PC-3 (cell line): Measurements from ENCODE around the gene SPRTN. TPM values are rescaled to one million over a fixed set of nuclear protein-coding genes. Genes with fewer than 3 reads are reported as not detected.

Experiments
- ATAC-seq: fragments of 200-7000 bp; cut with Tn5 transposase; 2 replicates; pipeline ENCODE4 v1.9.1; 2020; ENCODE audit warnings: mild to moderate bottlenecking, moderate library complexity
- Bru-seq: library from RNA; stranded (reverse); fragments of 400-500 nt; gene quantifications from one replicate; lab custom pipeline; 2021; lab: Mats Ljungman, UMichigan
- BruChase-seq, 2 experiments: library from RNA; stranded (reverse); fragments of 400-500 nt; gene quantifications; one replicate each; lab custom pipeline; 2021; lab: Mats Ljungman, UMichigan
- BruUV-seq: library from RNA; stranded (reverse); fragments of 400-500 nt; replicated peaks from 2 replicates; lab custom pipeline; 2021; lab: Mats Ljungman, UMichigan
- CTCF ChIA-PET: fragments of 300-600 bp; sonication (Branson Sonifier 250); formaldehyde crosslinking; loops from one replicate; lab custom pipeline; 2022; ENCODE audit warnings: antibody characterized with exemption; lab: Charles Lee
- POLR2A ChIA-PET: fragments of 300-600 bp; sonication (Branson Sonifier 250); formaldehyde crosslinking; loops from one replicate; lab custom pipeline; 2022; ENCODE audit warnings: antibody characterized with exemption; ENCODE audit not compliant: unreplicated experiment; lab: Charles Lee
- DNase-seq: peaks from one replicate; pipeline ENCODE4 v3.0.0-alpha.2; 2015
- H2AFZ ChIP-seq: fragments of 300-600 bp; sonication (generic); 2 replicates; pipeline ENCODE4 v1.6.0; 2016; ENCODE audit warnings: antibody characterized with exemption, low read length
- H3F3A ChIP-seq: fragments of 300-600 bp; sonication (generic); one replicate; pipeline ENCODE4 v1.6.0; 2017; ENCODE audit warnings: antibody characterized with exemption, low read length, control low read depth, mild to moderate bottlenecking; ENCODE audit not compliant: unreplicated experiment
- H3K27ac ChIP-seq: fragments of 300-600 bp; sonication (generic); 2 replicates; pipeline ENCODE4 v1.5.1; 2016; ENCODE audit warnings: mild to moderate bottlenecking, low read length
- H3K27me3 ChIP-seq: fragments of 300-600 bp; sonication (generic); 2 replicates; pipeline ENCODE4 v1.6.1; 2016; ENCODE audit warnings: low read length, mixed read lengths
- H3K36me3 ChIP-seq: fragments of 300-600 bp; sonication (generic); 2 replicates; pipeline ENCODE4 v1.6.1; 2016; ENCODE audit warnings: low read depth, mixed run types, low read length, mixed read lengths
- H3K4me1 ChIP-seq: fragments of 300-600 bp; sonication (generic); 2 replicates; pipeline ENCODE4 v1.5.1; 2016; ENCODE audit warnings: low read length; ENCODE audit not compliant: insufficient read depth
- H3K4me2 ChIP-seq: fragments of 300-600 bp; sonication (generic); 2 replicates; pipeline ENCODE4 v1.6.0; 2016; ENCODE audit warnings: low read length
- H3K4me3 ChIP-seq: fragments of 300-600 bp; sonication (generic); 2 replicates; pipeline ENCODE4 v1.5.1; 2016; ENCODE audit warnings: mild to moderate bottlenecking, low read length, mixed read lengths
- H3K79me2 ChIP-seq: fragments of 300-600 bp; sonication (generic); 2 replicates; pipeline ENCODE4 v1.6.1; 2017; ENCODE audit warnings: low read length, mixed read lengths
- H3K9ac ChIP-seq: fragments of 300-600 bp; sonication (generic); 2 replicates; pipeline ENCODE4 v1.6.0; 2016; ENCODE audit warnings: mild to moderate bottlenecking, low read length
- H3K9me2 ChIP-seq: fragments of 300-600 bp; sonication (generic); replicated peaks from 2 replicates; pipeline ENCODE4 v1.6.1; 2016; ENCODE audit warnings: mixed run types, low read length, mixed read lengths
- H3K9me3 ChIP-seq: fragments of 300-600 bp; sonication (generic); 2 replicates; pipeline ENCODE4 v1.6.1; 2016; ENCODE audit warnings: low read length, mixed read lengths
- H4K20me1 ChIP-seq: fragments of 300-600 bp; sonication (generic); 2 replicates; pipeline ENCODE4 v1.6.1; 2016; ENCODE audit warnings: low read length, mixed read lengths
- EZH2 ChIP-seq: fragments of 300-600 bp; sonication (generic); IDR thresholded peaks from one replicate; pipeline ENCODE4 v1.6.1; 2017; ENCODE audit warnings: antibody characterized with exemption, mild to moderate bottlenecking, low read length; ENCODE audit not compliant: unreplicated experiment
- EZH2phosphoT487 ChIP-seq: fragments of 300-600 bp; sonication (generic); IDR thresholded peaks from 2 replicates; pipeline ENCODE4 v1.6.1; 2018; ENCODE audit warnings: mild to moderate bottlenecking, antibody characterized with exemption, low read length, borderline replicate concordance
- intact Hi-C: fragments of 100-400 bp; cut with micrococcal nuclease; formaldehyde crosslinking; loops from 2 replicates; pipeline ENCODE4 v1.9.0; 2023
- long read RNA-seq: library from polyadenylated mRNA; unstranded; transcript quantifications from one replicate; pipeline ENCODE4 v2.0.0, GENCODE V29; 2021; ENCODE audit not compliant: unreplicated experiment
- total RNA-seq: library from RNA; depleted of rRNA; stranded (reverse); fragments of >200 nt; gene quantifications from 2 replicates; pipeline ENCODE4 v1.2.3, GENCODE V29; 2014; rRNA removed
- TF ChIP-seq, protein P1 (sequence below): fragments of 300-600 bp; sonication (generic); conservative IDR thresholded peaks from 2 replicates; pipeline ENCODE4 v1.5.1; 2017; ENCODE audit warnings: antibody characterized with exemption, low read depth, mild to moderate bottlenecking, low read length

The SPRTN gene, protein sequence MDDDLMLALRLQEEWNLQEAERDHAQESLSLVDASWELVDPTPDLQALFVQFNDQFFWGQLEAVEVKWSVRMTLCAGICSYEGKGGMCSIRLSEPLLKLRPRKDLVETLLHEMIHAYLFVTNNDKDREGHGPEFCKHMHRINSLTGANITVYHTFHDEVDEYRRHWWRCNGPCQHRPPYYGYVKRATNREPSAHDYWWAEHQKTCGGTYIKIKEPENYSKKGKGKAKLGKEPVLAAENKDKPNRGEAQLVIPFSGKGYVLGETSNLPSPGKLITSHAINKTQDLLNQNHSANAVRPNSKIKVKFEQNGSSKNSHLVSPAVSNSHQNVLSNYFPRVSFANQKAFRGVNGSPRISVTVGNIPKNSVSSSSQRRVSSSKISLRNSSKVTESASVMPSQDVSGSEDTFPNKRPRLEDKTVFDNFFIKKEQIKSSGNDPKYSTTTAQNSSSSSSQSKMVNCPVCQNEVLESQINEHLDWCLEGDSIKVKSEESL
- total RNA-seq (17.1 and 27.8 TPM in 2 replicates), Bru-seq, nascent RNA (percentile 74 among the genes with signal in this experiment), BruChase-seq, experiment 1, labeled RNA remaining after a 6-hour chase (percentile 85 among the genes with signal in this experiment), BruChase-seq, experiment 2, labeled RNA remaining after a 2-hour chase (percentile 87 among the genes with signal in this experiment)
- long read RNA-seq, transcript SPRTN-202 (5 exons, 3,468 nt) = major isoform, 18 of 30 reads
- long read RNA-seq, partial matches to known transcripts = 0 of 30 reads
- long read RNA-seq, other reads (novel, unspliced or antisense) = 9 of 30 reads

DNA sequence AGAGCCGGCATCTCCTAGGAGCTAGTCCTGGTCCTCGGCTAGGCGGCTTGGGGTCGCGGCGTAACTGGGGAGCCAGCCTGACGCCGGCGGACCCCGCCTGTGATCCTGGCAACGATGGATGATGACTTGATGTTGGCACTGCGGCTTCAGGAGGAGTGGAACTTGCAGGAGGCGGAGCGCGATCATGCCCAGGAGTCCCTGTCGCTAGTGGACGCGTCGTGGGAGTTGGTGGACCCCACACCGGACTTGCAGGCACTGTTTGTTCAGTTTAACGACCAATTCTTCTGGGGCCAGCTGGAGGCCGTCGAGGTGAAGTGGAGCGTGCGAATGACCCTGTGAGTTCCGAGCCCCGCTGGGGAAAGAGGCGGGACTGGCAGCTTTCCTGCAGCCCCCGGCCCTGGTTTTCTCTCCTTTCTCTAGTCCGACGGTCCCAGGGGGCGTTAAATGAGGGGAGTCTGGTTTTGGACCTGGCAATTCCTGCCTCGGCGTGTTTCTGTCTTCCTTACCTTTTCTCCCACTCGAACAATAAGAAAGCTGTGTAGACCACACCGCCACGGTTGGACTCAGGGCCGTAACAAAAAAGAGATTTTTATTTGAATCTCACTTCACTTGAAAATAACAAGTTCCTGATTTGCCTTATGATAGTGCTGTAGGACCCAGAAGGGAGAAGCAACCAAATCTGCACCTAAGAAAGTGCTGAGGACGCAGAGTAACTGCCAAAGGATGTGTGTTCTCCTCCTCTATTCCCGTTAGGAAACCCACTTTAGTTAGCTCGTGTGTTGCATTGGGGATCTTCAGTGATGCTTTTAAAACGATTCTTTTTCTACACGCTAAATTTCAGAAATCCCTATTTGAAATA lies at the start of gene SPRTN:
Gene SPRTN (plus strand): TSS at position 24 of the 859 bp plus-strand sequence. CDS start 91 bp downstream, at position 115.
- H3K4me3 ChIP-seq = peak within 1 kb of the TSS; percentile 95
- POLR2A ChIA-PET = interaction anchor here (0.6 to 0.9 kb wide), 5 partner anchors 18 to 264 kb away, joined by 3 to 7 read pairs (median 4); no protein-coding TSS in a partner anchor
- H4K20me1 ChIP-seq = peaks cover 33% of the 10 kb centered on the region
- BruUV-seq = TSS peak; percentile 85
- H3K9me3 ChIP-seq = no peaks in the 10 kb centered on the region
- CTCF ChIA-PET = interaction anchor here (0.8 kb wide), 1 partner anchor 196 kb away, joined by 3 read pairs; no protein-coding TSS in a partner anchor
- intact Hi-C loops = loop anchor here (10.0 kb wide), 1 partner anchor 364 kb away; the partner anchor contains the start of genes ARV1 and TTC13
- ATAC-seq (peak; percentile 60), DNase-seq (peak; percentile 12)
- H3K4me2 ChIP-seq = peak within 1 kb of the TSS; percentile 99
- H3K9ac ChIP-seq = peak within 1 kb of the TSS; percentile 95
- H3K9me2 ChIP-seq = no peaks in the 10 kb centered on the region
- H2AFZ ChIP-seq = peak within 1 kb of the TSS; percentile 89
- peaks cover 8% of the 10 kb centered on the region for H3K4me1 ChIP-seq
- TF ChIP-seq EZH2 = no peak
- TF ChIP-seq, protein P1, sequence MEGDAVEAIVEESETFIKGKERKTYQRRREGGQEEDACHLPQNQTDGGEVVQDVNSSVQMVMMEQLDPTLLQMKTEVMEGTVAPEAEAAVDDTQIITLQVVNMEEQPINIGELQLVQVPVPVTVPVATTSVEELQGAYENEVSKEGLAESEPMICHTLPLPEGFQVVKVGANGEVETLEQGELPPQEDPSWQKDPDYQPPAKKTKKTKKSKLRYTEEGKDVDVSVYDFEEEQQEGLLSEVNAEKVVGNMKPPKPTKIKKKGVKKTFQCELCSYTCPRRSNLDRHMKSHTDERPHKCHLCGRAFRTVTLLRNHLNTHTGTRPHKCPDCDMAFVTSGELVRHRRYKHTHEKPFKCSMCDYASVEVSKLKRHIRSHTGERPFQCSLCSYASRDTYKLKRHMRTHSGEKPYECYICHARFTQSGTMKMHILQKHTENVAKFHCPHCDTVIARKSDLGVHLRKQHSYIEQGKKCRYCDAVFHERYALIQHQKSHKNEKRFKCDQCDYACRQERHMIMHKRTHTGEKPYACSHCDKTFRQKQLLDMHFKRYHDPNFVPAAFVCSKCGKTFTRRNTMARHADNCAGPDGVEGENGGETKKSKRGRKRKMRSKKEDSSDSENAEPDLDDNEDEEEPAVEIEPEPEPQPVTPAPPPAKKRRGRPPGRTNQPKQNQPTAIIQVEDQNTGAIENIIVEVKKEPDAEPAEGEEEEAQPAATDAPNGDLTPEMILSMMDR = no peak
- H3F3A ChIP-seq = no peaks in the 10 kb centered on the region
- peaks cover 9% of the 10 kb centered on the region; the same call in 1 of the 2 replicates for H3K36me3 ChIP-seq
- H3K27ac ChIP-seq = peak within 1 kb of the TSS; percentile 94
- no peaks in the 10 kb centered on the region for H3K27me3 ChIP-seq
- peaks cover 87% of the 10 kb centered on the region for H3K79me2 ChIP-seq

DNA sequence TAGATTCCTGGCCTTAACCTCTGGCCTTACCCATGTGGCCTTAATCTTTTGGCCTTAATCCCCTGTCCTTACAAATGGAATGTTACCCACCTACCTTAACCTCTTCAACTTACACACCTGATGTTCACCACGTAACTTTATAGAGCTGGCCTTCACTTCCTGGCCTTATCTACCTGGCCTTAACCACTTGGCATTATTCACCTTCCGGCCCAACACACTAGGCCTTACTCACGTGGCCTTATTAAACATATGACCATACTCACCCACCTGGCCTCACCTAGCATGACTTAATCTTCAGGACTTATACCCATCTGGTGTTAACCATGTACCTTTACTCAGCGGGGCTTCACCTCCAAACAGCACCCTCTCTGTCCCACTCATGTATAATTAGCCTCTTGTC lies 42.2 kb upstream of the SPRTN start:
- TF ChIP-seq, protein P1 = no peak
- TF ChIP-seq EZH2 (no peak), EZH2phosphoT487 (no peak)

More for the DNA sequence above, 42.2 kb upstream of the SPRTN start:
- POLR2A ChIA-PET = no interaction called here
- DNase-seq (no peak), ATAC-seq (no peak)
- H3K27me3 ChIP-seq = no peaks in the 10 kb centered on the region
- no peaks in the 10 kb centered on the region for H3K9me2 ChIP-seq
- no peak overlapping the region for H3K4me3 ChIP-seq
- no peak overlapping the region for H2AFZ ChIP-seq
- no peaks in the 10 kb centered on the region for H3F3A ChIP-seq
- no peak overlapping the region for H3K27ac ChIP-seq
- no peak overlapping the region for H3K4me2 ChIP-seq
- H3K79me2 ChIP-seq = no peaks in the 10 kb centered on the region
- no peaks in the 10 kb centered on the region for H3K9me3 ChIP-seq
- CTCF ChIA-PET = no interaction called here
- no TSS peak for BruUV-seq
- intact Hi-C loops = no loop called here
- H4K20me1 ChIP-seq = no peaks in the 10 kb centered on the region
- no peaks in the 10 kb centered on the region for H3K36me3 ChIP-seq
- no peaks in the 10 kb centered on the region for H3K4me1 ChIP-seq
- no peak overlapping the region for H3K9ac ChIP-seq
